Epithelial cell of prostate (primary cell): ENCODE measurements around the gene CALB2.
A peak's percentile ranks its signal among the peaks of the same experiment; 100 is the strongest.
"Not testable (repeated sequence)": the region's sequence is repeated elsewhere in the genome, so short reads cannot be mapped to it uniquely, and the experiment has no call there.

ENCODE experiments used
- DNase-seq: peaks from one replicate; pipeline ENCODE4 v3.0.0-alpha.2; 2011; ENCODE audit warnings: low read depth, low spot score
- H3K27ac ChIP-seq: fragments of 450-650 bp; 2 replicates; pipeline ENCODE4 v1.5.1; 2017; ENCODE audit warnings: mild to moderate bottlenecking

CALB2 gene, protein sequence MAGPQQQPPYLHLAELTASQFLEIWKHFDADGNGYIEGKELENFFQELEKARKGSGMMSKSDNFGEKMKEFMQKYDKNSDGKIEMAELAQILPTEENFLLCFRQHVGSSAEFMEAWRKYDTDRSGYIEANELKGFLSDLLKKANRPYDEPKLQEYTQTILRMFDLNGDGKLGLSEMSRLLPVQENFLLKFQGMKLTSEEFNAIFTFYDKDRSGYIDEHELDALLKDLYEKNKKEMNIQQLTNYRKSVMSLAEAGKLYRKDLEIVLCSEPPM

DNA sequence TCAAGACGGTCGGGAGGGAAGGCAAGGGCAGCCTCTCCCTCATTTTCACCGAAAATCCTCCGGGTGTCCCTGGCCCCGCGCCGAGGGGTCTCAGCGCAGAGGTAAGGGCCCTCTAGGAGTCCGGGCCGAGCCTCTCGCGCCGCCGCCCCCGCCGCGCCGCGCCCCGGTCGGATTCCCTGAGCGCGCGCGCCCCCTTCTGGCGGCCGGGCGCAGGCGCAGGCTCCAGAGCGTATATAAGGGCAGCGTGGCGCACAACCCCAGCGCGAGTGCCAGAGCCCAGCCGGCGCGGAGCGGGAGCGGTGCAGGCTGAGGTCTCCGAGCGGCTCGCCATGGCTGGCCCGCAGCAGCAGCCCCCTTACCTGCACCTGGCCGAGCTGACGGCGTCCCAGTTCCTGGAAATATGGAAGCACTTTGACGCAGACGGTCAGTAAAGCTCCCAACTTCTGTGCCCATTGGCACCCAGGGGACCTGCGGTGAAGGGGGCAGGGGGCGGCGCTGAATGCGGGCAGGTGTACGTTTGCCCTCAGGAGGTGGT, at the start of gene CALB2:
TSS of gene CALB2 (plus strand) at position 260 of the 535 bp plus-strand sequence. CDS start at position 330, 70 bp downstream.
- DNase-seq = no peak
- H3K27ac ChIP-seq = no peak within 1 kb of the TSS

DNA sequence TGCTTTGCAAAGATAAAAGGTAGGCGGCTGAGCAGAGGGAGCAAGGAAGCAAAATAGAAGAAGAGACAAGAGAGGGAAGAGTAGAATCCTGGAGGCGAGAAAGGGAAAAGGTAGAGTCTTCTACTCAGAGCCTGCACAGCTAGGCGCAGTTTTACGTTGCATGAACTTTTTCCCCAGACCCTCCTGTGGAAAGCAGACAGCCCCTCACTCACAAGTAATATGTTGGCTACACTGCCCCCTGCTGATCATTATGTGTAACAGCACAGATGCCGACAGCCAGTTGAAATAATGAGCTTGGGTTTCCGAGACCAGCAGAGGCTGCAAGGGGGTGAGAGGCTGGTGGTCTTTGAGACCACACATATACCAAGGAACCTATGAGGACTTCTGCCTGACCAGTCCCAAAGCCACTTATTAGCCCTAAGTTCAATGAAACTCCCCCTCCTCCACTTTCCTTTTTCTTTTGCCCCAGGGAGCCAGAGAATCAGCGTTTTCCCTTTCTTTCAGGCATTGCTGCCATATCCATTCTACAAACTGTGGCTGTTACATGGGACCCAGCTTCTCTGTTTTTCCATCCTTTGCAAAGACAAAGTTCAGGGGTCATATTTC, 46.9 kb upstream of the CALB2 start:
- no peak overlapping the region for H3K27ac ChIP-seq
- no peak for DNase-seq

DNA sequence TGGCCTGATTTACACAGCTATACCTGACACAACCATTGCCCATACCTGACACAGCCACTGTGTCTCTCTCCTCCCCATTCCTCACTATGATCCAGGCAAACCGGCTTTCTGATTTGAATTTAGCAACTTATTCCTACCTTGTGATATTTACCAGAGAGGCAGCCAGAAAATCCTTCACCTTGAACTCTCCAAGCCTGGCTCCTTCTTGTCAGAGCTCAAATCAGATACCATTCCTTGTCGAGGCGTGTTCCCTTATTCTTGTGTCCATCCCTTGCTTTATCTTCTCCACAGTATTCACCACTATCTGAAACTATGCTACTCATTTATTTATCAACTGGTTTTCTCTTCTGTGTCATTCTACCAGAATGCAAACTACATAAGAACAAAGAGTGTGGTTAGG, 44.9 kb upstream of the CALB2 start:
- DNase-seq, H3K27ac ChIP-seq: not testable (repeated sequence)

DNA sequence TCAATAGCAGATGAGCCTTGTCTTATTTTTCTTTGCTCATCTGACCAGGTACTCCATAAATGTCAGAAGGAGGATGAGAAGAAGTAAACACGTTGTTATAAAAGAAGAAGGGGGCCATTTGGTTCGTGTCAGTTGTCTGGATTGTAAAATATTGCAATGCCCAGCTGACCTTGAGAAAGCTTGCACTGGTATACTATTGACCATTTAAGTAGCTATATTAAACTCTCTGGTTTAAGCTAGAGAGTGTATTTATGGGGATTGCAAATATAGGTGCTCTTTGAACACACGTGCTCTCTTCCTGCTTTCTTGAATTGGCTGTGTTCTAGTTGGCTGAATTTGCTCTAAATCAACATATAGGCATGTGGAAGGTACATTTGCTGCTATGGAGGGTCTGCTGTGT, 43.3 kb upstream of the CALB2 start:
- no peak for DNase-seq
- no peak overlapping the region for H3K27ac ChIP-seq

DNA sequence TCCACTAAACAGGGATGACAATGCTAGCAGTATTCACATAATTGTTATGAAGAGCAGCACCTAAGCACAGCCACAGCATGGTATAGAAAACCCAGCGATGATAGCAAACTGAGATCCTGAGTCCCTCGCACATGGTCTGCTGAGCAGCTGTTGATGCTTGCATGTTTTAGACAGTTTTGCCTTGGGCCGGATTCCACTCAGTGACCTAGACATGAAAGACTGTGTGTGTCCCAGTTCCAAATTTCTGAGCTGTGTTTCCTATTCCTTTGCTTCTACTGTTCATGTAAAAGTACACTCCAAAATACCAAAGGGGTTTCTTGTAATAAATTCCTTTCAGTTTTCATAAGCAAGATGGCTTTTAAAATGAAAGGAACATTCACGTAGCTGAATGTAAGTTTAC, 38.5 kb upstream of the CALB2 start:
- no peak for DNase-seq
- no peak overlapping the region for H3K27ac ChIP-seq

DNA sequence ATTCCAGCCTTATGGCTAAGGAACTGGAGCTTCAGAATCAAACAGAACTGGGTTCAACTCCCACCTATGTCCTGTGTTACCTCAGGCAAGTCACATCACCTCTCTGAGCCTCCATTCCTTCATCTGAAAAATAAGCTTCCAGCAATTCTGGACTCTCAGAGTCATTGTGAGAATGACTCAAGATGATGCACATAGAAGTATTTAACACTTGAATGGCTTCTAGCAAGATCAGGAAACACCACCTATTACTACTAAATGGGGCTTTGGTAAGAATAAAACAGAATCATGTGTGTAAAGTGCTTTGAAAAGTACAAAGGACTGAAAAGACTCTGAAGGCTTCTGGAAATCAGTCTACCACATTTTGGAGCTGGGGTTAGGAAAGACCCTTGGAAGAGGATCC, 30.8 kb upstream of the CALB2 start:
- DNase-seq = no peak
- peak overlapping the region; percentile 4 for H3K27ac ChIP-seq

DNA sequence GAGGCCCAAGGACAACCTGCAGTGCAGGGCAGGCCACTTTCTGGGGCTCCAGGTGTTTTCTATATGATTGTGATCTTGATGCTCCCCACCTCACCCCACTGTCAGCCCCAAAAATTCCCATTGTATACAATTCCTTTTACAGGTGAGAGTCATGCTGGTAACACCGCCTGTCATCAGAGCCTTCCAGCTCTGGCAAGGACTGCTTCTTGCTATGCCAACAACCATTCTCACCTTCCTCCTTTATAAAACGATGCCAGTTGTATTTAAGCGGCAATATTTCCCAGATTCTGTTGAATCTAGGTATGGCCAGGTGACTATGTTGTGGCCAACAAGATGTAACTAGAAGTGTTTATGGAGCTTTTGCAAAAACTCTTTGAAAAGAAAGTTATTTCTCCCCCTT, 30.4 kb upstream of the CALB2 start:
- no peak for DNase-seq
- peak overlapping the region; percentile 4 for H3K27ac ChIP-seq

DNA sequence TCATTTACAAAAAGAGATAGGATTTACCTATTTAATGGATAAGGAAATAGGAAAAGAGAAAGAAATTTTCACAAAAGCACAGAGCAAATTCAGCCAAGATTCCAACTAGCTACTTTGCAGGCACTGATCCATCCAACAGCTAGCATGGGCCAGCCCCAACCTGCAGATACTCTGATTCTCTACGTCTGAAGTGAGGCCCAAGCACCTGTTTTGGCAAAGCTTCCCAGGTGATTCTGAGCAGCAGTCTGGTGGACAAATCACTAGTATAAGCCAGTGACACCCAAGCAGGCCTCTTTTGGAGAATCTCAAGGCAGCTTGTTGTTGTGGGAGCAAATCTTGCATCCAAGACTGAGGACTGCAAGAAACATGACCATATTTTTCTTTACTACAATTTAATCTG, 20.9 kb upstream of the CALB2 start:
- peak; percentile 37 for DNase-seq
- H3K27ac ChIP-seq = peak overlapping the region; percentile 92

DNA sequence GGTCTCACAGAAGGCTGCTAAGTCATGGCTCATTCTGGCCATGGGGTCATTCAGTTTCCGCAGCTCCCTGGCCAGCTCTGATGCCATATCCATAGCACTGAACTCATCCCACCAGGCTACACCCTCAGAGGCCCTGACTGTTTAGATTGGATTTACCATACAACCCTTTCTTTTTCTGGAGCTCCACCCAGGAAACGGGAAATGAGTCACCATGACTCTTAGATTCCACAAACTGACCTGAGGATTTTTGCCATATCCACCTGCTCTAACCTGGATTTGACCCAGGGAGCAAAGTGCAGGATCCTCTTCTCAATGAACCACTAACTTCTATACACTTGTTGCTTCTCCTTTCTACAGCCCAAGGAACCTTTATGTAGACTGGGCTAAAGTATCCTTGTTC, 20.3 kb upstream of the CALB2 start:
- H3K27ac ChIP-seq = peak overlapping the region; percentile 92
- DNase-seq = peak; percentile 55

DNA sequence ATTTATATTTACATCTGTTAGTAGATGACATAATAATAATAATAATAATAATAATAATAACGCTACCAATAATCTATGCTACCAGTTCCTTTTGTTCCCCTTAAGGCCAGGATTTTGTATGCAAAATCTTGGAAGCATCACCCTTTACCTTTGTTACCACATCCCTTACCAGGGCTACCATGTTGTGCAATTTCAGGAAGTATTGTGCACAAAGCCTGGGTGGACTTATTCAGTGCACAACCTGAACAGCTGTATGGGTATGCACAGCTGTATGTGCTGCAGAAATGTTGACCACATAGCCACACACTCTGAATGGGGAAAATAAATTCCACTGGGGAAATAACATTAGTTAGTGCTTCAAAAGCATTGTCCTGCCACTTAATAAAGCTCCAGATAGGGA, 19.9 kb upstream of the CALB2 start:
- peak; percentile 26 for DNase-seq
- peak overlapping the region; percentile 92 for H3K27ac ChIP-seq

DNA sequence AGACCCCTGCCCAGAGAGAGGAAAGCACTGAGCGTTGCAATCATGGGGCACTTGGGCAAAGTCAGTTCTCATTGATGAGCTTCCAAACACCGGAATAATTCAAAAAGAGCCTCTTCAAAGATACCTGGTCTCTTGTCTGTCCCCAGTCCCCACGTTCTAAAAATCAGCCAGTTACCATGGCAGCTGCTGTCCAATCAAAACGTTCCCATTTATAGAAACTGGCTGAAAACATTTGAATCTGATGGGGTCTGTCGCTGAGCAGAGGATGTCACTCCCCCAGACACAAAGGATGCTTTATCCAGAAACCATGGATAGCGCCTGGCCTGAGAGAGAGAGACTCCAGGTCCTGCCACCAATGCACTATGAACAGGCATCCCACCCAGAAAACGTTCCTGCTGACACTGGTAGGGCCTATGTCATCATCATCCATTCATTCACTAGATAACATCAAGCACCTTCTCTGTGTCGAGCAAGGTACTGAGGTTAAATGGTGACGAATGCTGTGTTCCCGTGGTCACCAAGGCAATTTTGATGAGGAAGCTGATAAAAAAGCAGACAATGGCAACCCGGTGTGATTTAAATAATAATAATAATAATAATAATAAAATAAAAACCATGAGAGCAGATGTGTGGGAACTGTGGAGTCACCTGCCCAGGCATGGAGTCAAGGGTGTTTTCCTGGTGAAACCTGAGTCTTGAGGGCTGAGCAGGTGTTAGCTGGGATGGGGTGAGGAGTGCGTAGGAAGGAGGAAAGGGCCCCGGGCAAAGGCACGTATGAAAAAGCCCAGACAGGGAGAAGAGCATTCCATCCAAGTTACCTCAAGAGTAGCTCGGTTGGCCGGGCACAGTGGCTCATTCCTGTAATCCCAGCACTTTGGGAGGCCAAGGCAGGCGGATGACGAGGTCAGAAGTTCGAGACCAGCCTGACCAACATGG, 19.0 kb upstream of the CALB2 start:
- H3K27ac ChIP-seq = peak overlapping the region; percentile 92
- DNase-seq = peak; percentile 84

DNA sequence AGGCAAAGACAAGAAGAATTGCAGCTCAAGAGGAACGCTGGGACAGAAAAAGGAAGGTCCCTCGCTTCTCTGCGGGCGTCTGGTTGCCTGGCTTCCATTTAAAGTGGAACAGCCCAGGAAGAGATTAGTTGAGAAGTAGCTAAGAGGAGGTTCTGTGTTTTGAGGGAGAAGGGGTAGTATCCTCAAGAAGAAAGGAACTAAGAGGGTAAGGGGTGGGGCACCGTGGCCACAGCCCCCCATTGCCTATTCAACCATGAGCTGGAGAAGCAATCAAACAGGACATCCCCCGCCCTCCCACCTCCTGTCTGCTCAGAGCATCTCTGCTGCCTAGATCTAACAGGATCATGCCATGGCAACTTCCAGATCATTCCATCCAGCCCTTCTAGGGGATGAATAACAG, 18.1 kb upstream of the CALB2 start:
- peak overlapping the region; percentile 92 for H3K27ac ChIP-seq
- no peak for DNase-seq

DNA sequence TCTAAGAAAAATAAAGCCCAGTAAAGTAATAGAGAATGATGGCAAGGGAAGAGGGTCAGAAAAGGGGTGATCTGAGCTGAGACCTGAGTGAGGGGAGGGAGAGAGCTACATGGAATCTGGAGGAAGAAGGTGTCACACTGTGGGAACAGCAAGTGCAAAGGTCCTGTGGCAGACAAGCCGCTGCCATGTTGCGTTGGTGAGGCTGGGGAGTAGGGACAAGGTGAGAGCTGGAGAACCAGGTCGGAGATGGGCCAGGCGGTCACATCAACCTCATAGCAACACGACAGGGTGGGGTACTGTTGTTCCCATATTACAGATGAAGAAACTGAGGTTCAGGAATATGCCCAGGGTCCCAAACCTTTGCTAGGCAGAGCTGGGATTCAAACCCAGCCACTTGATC, 16.6 kb upstream of the CALB2 start:
- no peak overlapping the region for H3K27ac ChIP-seq
- no peak for DNase-seq

DNA sequence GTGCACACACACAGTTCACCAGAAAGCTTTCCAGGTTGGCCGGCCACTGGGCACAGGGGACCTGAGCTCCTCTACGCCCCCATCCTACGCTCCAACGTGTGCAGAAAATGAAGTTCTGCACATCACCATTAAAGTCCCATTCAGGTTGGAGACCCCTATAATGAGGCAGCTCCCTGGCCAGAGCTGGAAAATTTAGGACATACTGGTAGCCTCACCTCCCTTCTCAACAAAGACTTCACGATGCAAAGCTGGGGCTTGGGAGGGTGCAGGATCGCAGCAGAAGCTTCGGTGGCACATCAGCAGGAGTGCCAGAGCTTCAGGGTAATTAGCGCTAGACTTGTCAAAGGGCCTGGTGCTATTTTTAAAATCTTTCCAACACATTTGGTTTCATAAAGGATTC, 15.4 kb upstream of the CALB2 start:
- H3K27ac ChIP-seq = no peak overlapping the region
- DNase-seq = no peak

DNA sequence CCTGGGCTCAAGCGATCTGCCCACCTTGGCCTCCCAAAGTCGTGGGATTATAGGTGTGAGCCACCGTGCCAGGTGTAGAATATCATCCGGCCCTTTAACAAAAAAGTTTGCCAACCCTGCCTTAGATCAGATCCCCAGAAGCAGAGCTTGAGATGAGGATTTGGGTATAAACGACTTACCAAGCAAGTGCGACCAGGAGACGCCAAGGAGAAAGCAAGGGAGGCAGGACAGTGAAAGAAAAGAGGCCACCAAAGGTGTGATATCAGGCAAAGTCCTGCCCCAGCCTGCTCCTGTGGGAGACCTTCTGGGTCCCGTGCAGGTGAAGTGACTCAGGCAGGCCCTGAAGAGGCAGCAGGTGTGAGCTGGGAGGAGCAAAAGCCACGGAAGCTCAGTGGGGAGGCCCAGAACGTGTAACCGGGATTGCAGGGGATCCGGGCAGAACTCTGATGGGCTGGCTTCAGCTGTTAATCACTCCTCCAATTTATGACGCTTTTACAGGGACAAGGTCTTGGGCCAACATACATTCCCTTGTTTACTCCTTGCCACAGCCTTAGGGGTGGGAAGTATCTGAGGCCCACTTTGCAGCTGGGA, 14.1 kb upstream of the CALB2 start:
- no peak for DNase-seq
- H3K27ac ChIP-seq = no peak overlapping the region

DNA sequence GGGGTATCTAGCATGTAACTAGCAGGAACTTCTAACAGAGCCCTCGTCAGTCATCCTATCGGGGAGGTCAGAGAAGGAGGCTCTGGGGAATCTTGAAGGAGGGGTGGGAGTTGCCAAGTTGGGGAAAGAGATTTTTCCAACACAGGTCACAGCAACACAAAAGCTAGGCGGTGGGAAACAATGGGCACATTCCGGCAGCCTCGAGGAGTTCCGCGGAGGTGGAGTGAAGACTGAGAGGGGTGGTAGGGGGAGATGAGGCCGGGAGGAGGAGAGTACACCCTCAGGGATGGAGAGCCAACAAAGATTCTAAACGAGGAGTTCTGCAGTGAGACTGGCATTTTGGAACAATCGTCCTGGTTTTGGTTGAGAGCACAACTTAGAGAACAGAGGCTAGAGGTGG, 13.5 kb upstream of the CALB2 start:
- no peak for DNase-seq
- H3K27ac ChIP-seq = no peak overlapping the region

DNA sequence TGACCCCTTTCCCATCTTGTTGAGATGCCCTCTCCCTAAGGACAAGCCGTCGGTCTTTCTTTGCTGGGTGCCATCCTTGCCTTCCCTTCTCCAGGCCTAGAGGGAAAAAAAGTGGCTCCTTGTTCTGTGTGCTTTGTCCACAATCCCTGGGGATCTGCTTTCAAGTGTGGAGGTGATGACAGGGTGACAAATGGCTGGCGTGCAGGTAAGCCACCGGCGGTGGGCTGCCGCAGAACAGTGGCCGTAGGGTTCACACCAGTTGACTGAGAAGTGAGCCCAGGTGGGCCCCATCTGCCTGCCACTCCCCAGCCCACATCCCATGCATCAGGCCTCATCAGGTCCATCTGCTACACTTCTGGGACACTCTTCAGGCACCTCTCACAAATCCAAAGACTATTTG, 11.4 kb upstream of the CALB2 start:
- no peak for DNase-seq
- no peak overlapping the region for H3K27ac ChIP-seq

DNA sequence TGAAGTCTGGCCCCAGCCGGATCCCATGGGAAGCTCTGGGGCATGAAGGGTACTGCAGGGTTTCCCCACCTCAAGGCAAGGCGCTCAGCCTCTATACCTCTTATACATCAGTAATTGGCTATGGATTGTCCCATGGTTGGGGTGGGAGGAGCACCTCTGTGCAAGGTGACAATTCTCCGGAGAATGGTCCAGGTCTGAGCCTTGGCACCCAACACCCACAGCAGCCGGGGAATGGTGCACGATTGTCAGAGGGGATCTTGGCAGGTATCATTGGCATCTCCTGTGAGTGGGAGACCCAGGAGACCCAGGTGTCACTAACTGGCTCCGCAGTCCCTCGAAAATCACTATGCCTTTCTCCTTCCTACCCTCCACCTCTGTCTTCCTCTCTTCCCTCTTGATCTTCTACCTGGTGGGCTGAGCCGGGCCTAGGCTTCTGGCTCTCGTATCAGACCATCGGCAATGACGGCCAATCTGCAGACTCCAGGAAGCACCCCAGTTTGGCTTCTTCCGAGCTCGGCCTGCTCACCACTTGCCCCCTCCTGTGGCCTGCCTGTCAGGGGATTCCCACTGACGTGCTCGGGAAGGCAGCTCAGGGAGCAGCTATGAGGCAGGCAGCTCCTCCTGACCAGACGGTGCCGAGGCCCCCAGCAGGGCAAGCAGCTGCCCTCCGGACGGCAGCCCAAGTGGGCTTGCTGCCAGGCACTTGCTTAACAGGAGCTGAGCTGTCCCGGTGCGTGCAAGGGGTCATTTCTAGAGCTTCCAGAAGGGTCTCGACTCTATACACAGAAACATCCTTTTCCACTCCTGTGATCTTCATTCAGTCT, 10.0 kb upstream of the CALB2 start:
- H3K27ac ChIP-seq = no peak overlapping the region
- no peak for DNase-seq

DNA sequence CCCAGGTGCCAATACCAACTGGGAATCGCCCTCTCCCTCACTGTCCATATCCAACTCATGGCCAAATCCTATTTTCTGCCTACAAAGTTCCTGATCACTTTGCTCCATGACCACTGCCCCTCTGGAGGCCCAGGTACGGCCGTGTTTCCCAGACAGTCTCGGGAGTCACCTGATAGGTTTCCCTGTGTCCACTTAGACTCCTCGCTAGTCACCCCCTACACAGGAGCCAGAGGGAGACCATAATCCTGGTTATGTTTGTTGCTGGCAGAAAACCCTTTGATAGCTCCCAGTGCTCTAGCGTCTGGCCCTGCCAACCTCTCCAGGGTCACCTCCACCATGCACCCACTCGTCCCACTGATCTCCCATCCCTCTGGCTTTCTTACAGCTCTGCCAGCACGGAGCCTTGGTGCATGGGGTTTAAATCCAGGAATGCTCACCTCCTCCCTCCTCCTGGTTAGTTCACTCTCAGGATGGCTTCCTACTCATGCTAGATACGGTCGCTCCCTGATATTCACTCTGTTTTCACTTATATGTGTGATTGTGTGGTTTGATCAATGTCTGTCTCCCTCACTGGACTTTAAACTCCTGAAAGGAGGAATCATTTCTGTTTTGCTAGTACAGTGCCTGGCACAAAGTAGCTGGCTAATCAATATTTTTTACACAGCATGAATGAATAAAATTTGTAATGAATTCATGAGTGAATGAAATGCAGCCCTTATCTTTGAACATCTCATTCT, 7.5 kb upstream of the CALB2 start:
- no peak for DNase-seq
- no peak overlapping the region for H3K27ac ChIP-seq
